ENCODE results near the gene GPX8.

GRCh38 chr5:55134053-55134722, 25.8 kb upstream of the GPX8 start:
- TF ChIP-seq CTCF (IDR thresholded peaks at IDR 0.05) (no peak), POLR2A (IDR thresholded peaks at IDR 0.05) (no peak)
